AG04450 (cell line): ENCODE results near the gene CERT1. TPM values are rescaled to one million over a fixed set of nuclear protein-coding genes. Genes with fewer than 3 reads are reported as not detected.

ENCODE experiments used
- CTCF ChIA-PET: fragments of 300-600, 350-600 bp; formaldehyde crosslinking; extraction: SDS; loops from one replicate; lab custom pipeline; 2022; ENCODE audit warnings: antibody characterized with exemption, inconsistent platforms; lab: Charles Lee
- POLR2A ChIA-PET: fragments of 350-600 bp; formaldehyde crosslinking; extraction: SDS; loops from one replicate; lab custom pipeline; 2021; ENCODE audit warnings: antibody characterized with exemption, inconsistent platforms; lab: Yijun Ruan, JAX
- DNase-seq: peaks from one replicate; pipeline ENCODE4 v3.0.0-alpha.2; 2011; ENCODE audit warnings: low read depth, low spot score
- H3K27ac ChIP-seq: one replicate; pipeline ENCODE4 v1.5.1; 2012; ENCODE audit warnings: low read depth, low read length, control low read depth
- H3K27me3 ChIP-seq: one replicate; pipeline ENCODE4 v1.6.0; 2012; ENCODE audit warnings: low read length; ENCODE audit not compliant: control insufficient read depth, insufficient read depth
- H3K4me3 ChIP-seq: 2 replicates; pipeline ENCODE4 v1.5.1; 2011; ENCODE audit warnings: mild to moderate bottlenecking, low read depth, low read length, control low read depth
- H3K9me3 ChIP-seq: 2 replicates; pipeline ENCODE4 v1.5.1; 2012; ENCODE audit warnings: low read length; ENCODE audit not compliant: control insufficient read depth, insufficient read depth
- polyA plus RNA-seq: library from polyadenylated mRNA; depleted of rRNA; stranded (reverse); fragments of >200 nt; gene quantifications from 2 replicates; pipeline ENCODE4 v1.2.3, GENCODE V29; 2011
- TF ChIP-seq, protein P1 (sequence below): IDR thresholded peaks from 2 replicates; pipeline ENCODE4 v1.5.1; 2011; ENCODE audit warnings: low read depth, low read length, control low read depth, inconsistent platforms

Gene CERT1
- polyA plus RNA-seq, 1 experiment, result 17.1 TPM

GRCh38 chr5:75457161-75457560, 54.3 kb downstream of the CERT1 start:
- no peak for DNase-seq
- TF ChIP-seq, protein P1, sequence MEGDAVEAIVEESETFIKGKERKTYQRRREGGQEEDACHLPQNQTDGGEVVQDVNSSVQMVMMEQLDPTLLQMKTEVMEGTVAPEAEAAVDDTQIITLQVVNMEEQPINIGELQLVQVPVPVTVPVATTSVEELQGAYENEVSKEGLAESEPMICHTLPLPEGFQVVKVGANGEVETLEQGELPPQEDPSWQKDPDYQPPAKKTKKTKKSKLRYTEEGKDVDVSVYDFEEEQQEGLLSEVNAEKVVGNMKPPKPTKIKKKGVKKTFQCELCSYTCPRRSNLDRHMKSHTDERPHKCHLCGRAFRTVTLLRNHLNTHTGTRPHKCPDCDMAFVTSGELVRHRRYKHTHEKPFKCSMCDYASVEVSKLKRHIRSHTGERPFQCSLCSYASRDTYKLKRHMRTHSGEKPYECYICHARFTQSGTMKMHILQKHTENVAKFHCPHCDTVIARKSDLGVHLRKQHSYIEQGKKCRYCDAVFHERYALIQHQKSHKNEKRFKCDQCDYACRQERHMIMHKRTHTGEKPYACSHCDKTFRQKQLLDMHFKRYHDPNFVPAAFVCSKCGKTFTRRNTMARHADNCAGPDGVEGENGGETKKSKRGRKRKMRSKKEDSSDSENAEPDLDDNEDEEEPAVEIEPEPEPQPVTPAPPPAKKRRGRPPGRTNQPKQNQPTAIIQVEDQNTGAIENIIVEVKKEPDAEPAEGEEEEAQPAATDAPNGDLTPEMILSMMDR, result no peak
- Histone ChIP-seq H3K27ac (no peak overlapping the region), H3K4me3 (no peak overlapping the region), H3K27me3 (no peaks in the 10 kb centered on the region), H3K9me3 (no peaks in the 10 kb centered on the region)
- POLR2A ChIA-PET, result no interaction called here
- CTCF ChIA-PET, result no interaction called here

- DNase-seq, result no peak
- no peak overlapping the region for H3K27ac ChIP-seq
- CTCF ChIA-PET, result no interaction called here
- H3K4me3 ChIP-seq, result no peak overlapping the region
- H3K9me3 ChIP-seq, result peaks cover 3% of the 10 kb centered on the region; the same call in 1 of the 2 replicates
- POLR2A ChIA-PET, result no interaction called here
- H3K27me3 ChIP-seq, result no peaks in the 10 kb centered on the region
- TF ChIP-seq, protein P1, result no peak
Measured at GRCh38 chr5:75450069-75450468, 61.4 kb downstream of the CERT1 start.

GRCh38 chr5:75446068-75446467, 65.4 kb downstream of the CERT1 start:
- DNase-seq, result no peak
- H3K9me3 ChIP-seq, result peaks cover 3% of the 10 kb centered on the region; the same call in 1 of the 2 replicates
- POLR2A ChIA-PET, result no interaction called here
- H3K27me3 ChIP-seq, result no peaks in the 10 kb centered on the region
- H3K27ac ChIP-seq, result no peak overlapping the region
- CTCF ChIA-PET, result no interaction called here
- TF ChIP-seq, protein P1, result no peak
- H3K4me3 ChIP-seq, result no peak overlapping the region

GRCh38 chr5:75441560-75441959, 69.9 kb downstream of the CERT1 start:
- Histone ChIP-seq H3K27me3 (no peaks in the 10 kb centered on the region), H3K4me3 (no peak overlapping the region), H3K27ac (no peak overlapping the region), H3K9me3 (no peaks in the 10 kb centered on the region; the same call in 1 of the 2 replicates)
- POLR2A ChIA-PET, result no interaction called here
- TF ChIP-seq, protein P1, result no peak
- CTCF ChIA-PET, result no interaction called here
- no peak for DNase-seq

DNA sequence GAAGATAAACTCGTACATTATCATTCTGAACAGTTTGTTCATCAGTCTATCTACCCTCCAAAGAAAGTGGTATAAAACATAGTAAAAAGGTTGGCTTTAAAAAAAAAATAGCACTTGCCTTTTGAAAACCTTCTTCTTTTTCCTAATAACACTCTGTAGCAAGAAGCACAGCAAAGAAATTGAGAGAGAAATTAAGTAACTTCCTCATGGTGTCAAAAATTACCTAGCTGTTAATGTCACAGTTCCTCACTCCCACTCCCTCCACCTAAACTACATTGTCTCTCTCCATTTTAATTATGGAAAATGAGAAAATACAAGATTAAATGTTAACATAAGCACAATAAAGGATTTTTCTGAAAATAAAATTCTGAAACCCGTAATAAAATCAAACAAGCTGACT, 72.2 kb downstream of the CERT1 start:
- CTCF ChIA-PET, result interaction anchor here (0.5 kb wide), 1 partner anchor 238 kb away, joined by 3 read pairs; no protein-coding TSS in a partner anchor
- Histone ChIP-seq H3K4me3 (no peak overlapping the region), H3K9me3 (no peaks in the 10 kb centered on the region), H3K27ac (no peak overlapping the region), H3K27me3 (no peaks in the 10 kb centered on the region)
- DNase-seq, result no peak
- POLR2A ChIA-PET, result no interaction called here
- TF ChIP-seq, protein P1, result no peak
